Measurements from ENCODE around the gene RAD51B. TPM values are rescaled to one million over a fixed set of nuclear protein-coding genes. Genes with fewer than 3 reads are reported as not detected.

The RAD51B gene
- total RNA-seq, 1 experiment from 2014 or later: 10.8 TPM

- H3K27ac ChIP-seq (ENCODE audit: low read length): peak overlapping the region; percentile 31
- H3K9ac ChIP-seq (ENCODE audit: low read length): peak overlapping the region; percentile 14; the same call in 1 of the 2 replicates
- TF ChIP-seq EZH2 (IDR thresholded peaks at IDR 0.05; ENCODE audit: low read length, unreplicated experiment) (no peak), EZH2phosphoT487 (IDR thresholded peaks at IDR 0.05; ENCODE audit: borderline replicate concordance, low read length) (no peak), CTCF (conservative IDR thresholded peaks at IDR 0.05; ENCODE audit: low read depth, low read length) (no peak)
- peak overlapping the region; percentile 40 for H3K4me2 ChIP-seq (ENCODE audit: low read length)
- BruUV-seq (replicated peaks): TSS peak; percentile 30
- no peaks in the 10 kb centered on the region for H3K27me3 ChIP-seq (ENCODE audit: low read length)
- POLR2A ChIA-PET (ENCODE audit: unreplicated experiment): no interaction called here
- no peaks in the 10 kb centered on the region for H3F3A ChIP-seq (ENCODE audit: low read length, unreplicated experiment)
- DNase-seq: peak; percentile 38
- H3K4me3 ChIP-seq (ENCODE audit: low read length): peak overlapping the region; percentile 18; the same call in 1 of the 2 replicates
- no peaks in the 10 kb centered on the region for H3K79me2 ChIP-seq (ENCODE audit: low read length)
- ATAC-seq: peak; percentile 73
- H2AFZ ChIP-seq (ENCODE audit: low read length): peak overlapping the region; percentile 36
- CTCF ChIA-PET: interaction anchor here (0.6 to 0.7 kb wide), 2 partner anchors 42 to 123 kb away, joined by 3 to 4 read pairs; no protein-coding TSS in a partner anchor
- H3K9me3 ChIP-seq (ENCODE audit: low read length): no peaks in the 10 kb centered on the region
- intact Hi-C loops (cut with micrococcal nuclease): no loop called here
- H3K9me2 ChIP-seq (replicated peaks; ENCODE audit: low read length): no peaks in the 10 kb centered on the region
- H3K36me3 ChIP-seq (ENCODE audit: low read depth, low read length): no peaks in the 10 kb centered on the region
- no peaks in the 10 kb centered on the region for H4K20me1 ChIP-seq (ENCODE audit: low read length)
- peaks cover 9% of the 10 kb centered on the region for H3K4me1 ChIP-seq (ENCODE audit: insufficient read depth, low read length)
These were observed 809.2 kb downstream of the RAD51B start for GRCh38 chr14:68628605-68629310.

- no peak overlapping the region for H3K27ac ChIP-seq (ENCODE audit: low read length)
- CTCF ChIA-PET: no interaction called here
These were observed 810.5 kb downstream of the RAD51B start for GRCh38 chr14:68630081-68630571.

More at GRCh38 chr14:68630081-68630571, 810.5 kb downstream of the RAD51B start:
- Histone ChIP-seq H3K9me2 (replicated peaks; ENCODE audit: low read length) (no peaks in the 10 kb centered on the region), H3K4me1 (ENCODE audit: insufficient read depth, low read length) (peaks cover 9% of the 10 kb centered on the region), H3K27me3 (ENCODE audit: low read length) (no peaks in the 10 kb centered on the region), H3K4me3 (ENCODE audit: low read length) (no peak overlapping the region), H3K79me2 (ENCODE audit: low read length) (no peaks in the 10 kb centered on the region), H3F3A (ENCODE audit: low read length, unreplicated experiment) (no peaks in the 10 kb centered on the region), H3K9me3 (ENCODE audit: low read length) (no peaks in the 10 kb centered on the region), H3K9ac (ENCODE audit: low read length) (no peak overlapping the region), H4K20me1 (ENCODE audit: low read length) (no peaks in the 10 kb centered on the region), H3K4me2 (ENCODE audit: low read length) (no peak overlapping the region), H2AFZ (ENCODE audit: low read length) (no peak overlapping the region), H3K36me3 (ENCODE audit: low read depth, low read length) (no peaks in the 10 kb centered on the region)
- no TSS peak for BruUV-seq (replicated peaks)
- intact Hi-C loops (cut with micrococcal nuclease): no loop called here
- POLR2A ChIA-PET (ENCODE audit: unreplicated experiment): interaction anchor here (0.6 kb wide), 1 partner anchor 53 kb away, joined by 7 read pairs; no protein-coding TSS in a partner anchor
- TF ChIP-seq EZH2phosphoT487 (IDR thresholded peaks at IDR 0.05; ENCODE audit: borderline replicate concordance, low read length) (no peak), CTCF (conservative IDR thresholded peaks at IDR 0.05; ENCODE audit: low read depth, low read length) (no peak), EZH2 (IDR thresholded peaks at IDR 0.05; ENCODE audit: low read length, unreplicated experiment) (no peak)
- DNase-seq: no peak
- ATAC-seq: no peak

Measured in PC-3 (cell line).